Neural progenitor cell (in vitro differentiated cells): ENCODE measurements around the gene SLC6A17.

Experiments
- EZH2 ChIP-seq: fragments of 200-600 bp; sonication (generic); IDR thresholded peaks from 2 replicates; pipeline ENCODE4 v1.6.1; 2017; ENCODE audit warnings: antibody characterized with exemption, mild to moderate bottlenecking, moderate library complexity
- TF ChIP-seq, protein P1 (sequence below): fragments of 200-600 bp; sonication (generic); IDR thresholded peaks from 2 replicates; pipeline ENCODE4 v1.5.1; 2017; ENCODE audit warnings: antibody characterized with exemption, mild to moderate bottlenecking

DNA sequence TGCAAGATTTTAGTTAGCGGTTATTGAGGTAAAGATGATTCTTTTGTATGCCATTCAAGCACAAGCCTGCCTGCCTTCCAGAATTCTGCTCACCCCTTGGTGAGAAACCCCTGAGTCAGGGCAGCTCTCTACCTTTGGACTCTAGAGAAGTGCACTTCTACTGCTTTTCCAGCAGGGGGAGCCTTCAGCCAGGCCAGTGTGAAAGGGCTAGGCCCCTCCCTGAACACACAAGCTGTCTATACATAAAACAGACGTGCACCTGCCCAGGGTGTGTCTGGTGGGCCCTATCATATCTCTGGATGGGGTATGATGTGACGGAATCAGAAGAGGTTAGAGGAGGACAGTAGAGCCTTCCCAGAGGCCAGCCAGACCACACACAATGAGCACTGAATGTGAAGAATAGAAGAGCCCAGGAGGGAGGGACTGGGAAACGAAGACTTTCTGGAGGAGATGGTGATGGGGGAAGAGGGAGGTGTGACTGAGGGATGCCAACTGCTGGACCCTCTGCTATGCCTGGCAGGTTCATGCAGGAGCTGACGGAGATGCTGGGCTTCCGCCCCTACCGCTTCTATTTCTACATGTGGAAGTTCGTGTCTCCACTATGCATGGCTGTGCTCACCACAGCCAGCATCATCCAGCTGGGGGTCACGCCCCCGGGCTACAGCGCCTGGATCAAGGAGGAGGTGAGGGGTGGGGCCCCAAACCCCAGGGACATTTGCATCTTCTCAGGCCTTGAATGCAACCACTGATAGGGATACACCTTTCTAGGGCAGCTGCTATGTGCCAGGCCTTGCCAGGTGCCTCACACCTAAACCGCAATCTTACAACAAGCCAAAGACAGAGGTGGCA is 46.8 kb downstream of the SLC6A17 start:
- no peak for TF ChIP-seq EZH2
- TF ChIP-seq, protein P1, sequence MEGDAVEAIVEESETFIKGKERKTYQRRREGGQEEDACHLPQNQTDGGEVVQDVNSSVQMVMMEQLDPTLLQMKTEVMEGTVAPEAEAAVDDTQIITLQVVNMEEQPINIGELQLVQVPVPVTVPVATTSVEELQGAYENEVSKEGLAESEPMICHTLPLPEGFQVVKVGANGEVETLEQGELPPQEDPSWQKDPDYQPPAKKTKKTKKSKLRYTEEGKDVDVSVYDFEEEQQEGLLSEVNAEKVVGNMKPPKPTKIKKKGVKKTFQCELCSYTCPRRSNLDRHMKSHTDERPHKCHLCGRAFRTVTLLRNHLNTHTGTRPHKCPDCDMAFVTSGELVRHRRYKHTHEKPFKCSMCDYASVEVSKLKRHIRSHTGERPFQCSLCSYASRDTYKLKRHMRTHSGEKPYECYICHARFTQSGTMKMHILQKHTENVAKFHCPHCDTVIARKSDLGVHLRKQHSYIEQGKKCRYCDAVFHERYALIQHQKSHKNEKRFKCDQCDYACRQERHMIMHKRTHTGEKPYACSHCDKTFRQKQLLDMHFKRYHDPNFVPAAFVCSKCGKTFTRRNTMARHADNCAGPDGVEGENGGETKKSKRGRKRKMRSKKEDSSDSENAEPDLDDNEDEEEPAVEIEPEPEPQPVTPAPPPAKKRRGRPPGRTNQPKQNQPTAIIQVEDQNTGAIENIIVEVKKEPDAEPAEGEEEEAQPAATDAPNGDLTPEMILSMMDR = peak; percentile 92
